ENCODE data around the gene HIVEP1. TPM values are rescaled to one million over a fixed set of nuclear protein-coding genes. Genes with fewer than 3 reads are reported as not detected.

HIVEP1 gene
- total RNA-seq, 1 donor from 2014 or later = 35.7 TPM

GRCh38 chr6:12024216-12024615 is 12.1 kb downstream of the HIVEP1 start:
- H3K27ac Mint-ChIP-seq = no peak overlapping the region
- no peak overlapping the region for H3K4me3 Mint-ChIP-seq (ENCODE audit: low read depth)
- no peak for TF ChIP-seq CTCF (IDR thresholded peaks at IDR 0.05; ENCODE audit: unreplicated experiment)
- no peak for DNase-seq (ENCODE audit: low spot score, unreplicated experiment)
- H3K9me3 Mint-ChIP-seq (ENCODE audit: low read depth) = peaks cover 2% of the 10 kb centered on the region
- H3K4me1 Mint-ChIP-seq (ENCODE audit: low read depth) = peaks cover 9% of the 10 kb centered on the region
- no peaks in the 10 kb centered on the region for H3K27me3 Mint-ChIP-seq
- peaks cover 37% of the 10 kb centered on the region for H3K36me3 Mint-ChIP-seq (ENCODE audit: insufficient read depth)

GRCh38 chr6:12024699-12025434 is 12.8 kb downstream of the HIVEP1 start:
- TF ChIP-seq CTCF (IDR thresholded peaks at IDR 0.05; ENCODE audit: unreplicated experiment) = no peak
- no peak overlapping the region for H3K27ac Mint-ChIP-seq

GRCh38 chr6:12026120-12026519 is 14.0 kb downstream of the HIVEP1 start:
- H3K4me3 Mint-ChIP-seq (ENCODE audit: low read depth) = no peak overlapping the region
- peaks cover 39% of the 10 kb centered on the region for H3K36me3 Mint-ChIP-seq (ENCODE audit: insufficient read depth)

More at GRCh38 chr6:12024699-12025434, 12.8 kb downstream of the HIVEP1 start:
- Mint-ChIP-seq H3K36me3 (ENCODE audit: insufficient read depth) (peaks cover 37% of the 10 kb centered on the region), H3K9me3 (ENCODE audit: low read depth) (peaks cover 3% of the 10 kb centered on the region), H3K4me3 (ENCODE audit: low read depth) (no peak overlapping the region), H3K27me3 (no peaks in the 10 kb centered on the region), H3K4me1 (ENCODE audit: low read depth) (peaks cover 9% of the 10 kb centered on the region)
- no peak for DNase-seq (ENCODE audit: low spot score, unreplicated experiment)

DNA sequence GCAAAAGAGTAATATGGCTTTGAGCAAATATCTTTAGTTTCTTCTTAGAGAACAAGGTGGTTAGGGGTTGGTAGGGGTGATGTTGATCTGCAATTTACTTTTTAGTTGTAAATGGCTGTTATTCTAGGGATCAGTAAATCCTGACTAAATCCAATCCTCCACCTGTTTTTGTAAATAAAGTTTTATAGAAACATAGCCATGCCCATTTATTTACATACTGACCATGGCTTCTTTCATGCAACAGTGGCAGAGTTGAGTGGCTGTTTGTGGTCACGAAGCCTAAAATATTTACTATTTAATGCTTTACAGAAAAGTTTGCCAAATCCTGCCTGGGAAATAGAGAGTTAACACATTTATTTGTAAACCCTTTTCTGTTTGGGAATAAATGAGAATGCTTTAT is 14.7 kb downstream of the HIVEP1 start:
- Mint-ChIP-seq H3K4me3 (ENCODE audit: low read depth) (no peak overlapping the region), H3K4me1 (ENCODE audit: low read depth) (peaks cover 12% of the 10 kb centered on the region), H3K27ac (no peak overlapping the region), H3K9me3 (ENCODE audit: low read depth) (peaks cover 8% of the 10 kb centered on the region), H3K27me3 (no peaks in the 10 kb centered on the region), H3K36me3 (ENCODE audit: insufficient read depth) (peaks cover 39% of the 10 kb centered on the region)
- DNase-seq (ENCODE audit: low spot score, unreplicated experiment) = no peak
- TF ChIP-seq CTCF (IDR thresholded peaks at IDR 0.05; ENCODE audit: unreplicated experiment) = no peak

More at GRCh38 chr6:12026120-12026519, 14.0 kb downstream of the HIVEP1 start:
- no peaks in the 10 kb centered on the region for H3K27me3 Mint-ChIP-seq
- no peak for DNase-seq (ENCODE audit: low spot score, unreplicated experiment)
- peaks cover 10% of the 10 kb centered on the region for H3K4me1 Mint-ChIP-seq (ENCODE audit: low read depth)
- H3K9me3 Mint-ChIP-seq (ENCODE audit: low read depth) = peaks cover 8% of the 10 kb centered on the region
- no peak overlapping the region for H3K27ac Mint-ChIP-seq
- TF ChIP-seq CTCF (IDR thresholded peaks at IDR 0.05; ENCODE audit: unreplicated experiment) = no peak

DNA sequence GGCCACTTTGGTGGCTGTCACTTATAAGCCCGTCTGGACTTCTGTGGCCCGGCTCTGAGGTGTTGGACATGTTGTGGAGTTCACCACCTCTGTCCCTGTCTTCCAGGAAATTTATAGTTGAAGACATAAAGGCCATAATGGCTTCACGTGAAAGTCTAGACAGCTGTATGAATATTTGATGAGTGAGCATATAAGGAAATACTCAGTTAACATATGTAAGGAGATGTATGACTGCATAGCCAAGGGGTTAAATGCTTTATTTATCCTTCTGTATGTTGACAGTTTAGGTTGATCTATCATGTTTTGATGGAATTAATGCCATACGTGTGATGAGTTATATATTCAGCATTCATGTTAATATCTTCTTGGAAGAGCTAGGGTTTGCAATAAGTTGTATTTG is 16.1 kb downstream of the HIVEP1 start:
- Mint-ChIP-seq H3K4me1 (ENCODE audit: low read depth) (peaks cover 16% of the 10 kb centered on the region), H3K9me3 (ENCODE audit: low read depth) (peaks cover 8% of the 10 kb centered on the region), H3K4me3 (ENCODE audit: low read depth) (no peak overlapping the region), H3K27me3 (no peaks in the 10 kb centered on the region), H3K36me3 (ENCODE audit: insufficient read depth) (peaks cover 39% of the 10 kb centered on the region), H3K27ac (no peak overlapping the region)
- DNase-seq (ENCODE audit: low spot score, unreplicated experiment) = no peak
- TF ChIP-seq CTCF (IDR thresholded peaks at IDR 0.05; ENCODE audit: unreplicated experiment) = no peak
